Heart right ventricle (tissue), 16 donors: ENCODE measurements around the gene CLEC16A. TPM values are rescaled to one million over a fixed set of nuclear protein-coding genes. Genes with fewer than 3 reads are reported as not detected.

ENCODE experiments used
- ATAC-seq, 8 donors: fragments of 200-7000 bp; cut with Tn5 transposase; one replicate each; pipeline ENCODE4 v1.9.1; 2020; ENCODE audit warnings: mild to moderate bottlenecking in 8 of 8, moderate library complexity in 8 of 8, moderate number of reproducible peaks in 1 of 8
- DNase-seq, 2 donors: peaks; one replicate each; pipeline ENCODE4 v3.0.0-alpha.2; 2020
- H3K27ac ChIP-seq, 10 donors: fragments of 200-600 bp; sonication (generic) in 2 of 10; one replicate each; pipeline versions ENCODE4 v1.5.0 to v1.8.0; 2020 to 2022; ENCODE audit warnings: mild to moderate bottlenecking in 3 of 10
- H3K27me3 ChIP-seq, 7 donors: fragments of 200-600 bp; one replicate each; pipeline ENCODE4 v1.8.0; 2021 to 2022; ENCODE audit warnings: mild to moderate bottlenecking in 2 of 7
- H3K36me3 ChIP-seq, 9 donors: fragments of 200-600 bp; sonication (generic) in 1 of 9; one replicate each; pipeline versions ENCODE4 v1.5.0 to v1.8.0; 2020 to 2022; ENCODE audit warnings: mild to moderate bottlenecking in 2 of 9
- H3K4me1 ChIP-seq, 9 donors: fragments of 200-600 bp; sonication (generic) in 1 of 9; one replicate each; pipeline versions ENCODE4 v1.5.0 to v1.8.0; 2020 to 2022; ENCODE audit warnings: mild to moderate bottlenecking in 4 of 9
- H3K4me3 ChIP-seq, 10 donors: fragments of 200-600 bp; sonication (generic) in 2 of 10; one replicate each; pipeline versions ENCODE4 v1.5.0 to v1.8.0; 2020 to 2022; ENCODE audit warnings: mild to moderate bottlenecking in 7 of 10, moderate library complexity in 2 of 10
- H3K9me3 ChIP-seq, 11 donors: fragments of 200-600 bp in 10 of 11; sonication (generic) in 2 of 11; one replicate each; pipeline versions ENCODE4 v1.5.0 to v1.8.0; 2013 to 2022; ENCODE audit warnings: mild to moderate bottlenecking in 2 of 11, control low read depth in 1 of 11, moderate library complexity in 1 of 11
- WGBS, 2 donors: extraction: QIAGEN DNeasy Blood & Tissue Kit; methylation state at CpG; one replicate each; pipeline ENCODE4 v1.1.7; 2013; ENCODE audit warnings: inconsistent platforms in 1 of 2; 5-methylcytosine and 5-hydroxymethylcytosine counted together
- intact Hi-C, 10 donors: fragments of 100-400 bp; cut with DNase I; formaldehyde crosslinking; loops; one replicate each; pipeline versions ENCODE4 v1.11.1 to v1.14.2; 2022
- polyA plus RNA-seq, 2 donors: library from polyadenylated mRNA; stranded (reverse); fragments of 200-250 nt; gene quantifications; one replicate each; pipeline ENCODE4 v1.2.3, GENCODE V29; 2013
- total RNA-seq, 10 donors: library from RNA; stranded (reverse); fragmentation: NEBNext Ultra II Directional in 3 of 10; extraction: Animal tissue kit (Norgen Biotek cat#: 25700) in 3 of 10; gene quantifications; one replicate each; pipeline versions ENCODE4 v1.2.1 to v1.2.4, GENCODE V29; 2021 to 2023
- TF ChIP-seq, protein P1 (sequence below), 9 donors: fragments of 200-600 bp; sonication (generic) in 2 of 9; IDR thresholded peaks; one replicate each; pipeline versions ENCODE4 v1.5.0 to v1.8.0; 2021 to 2022; ENCODE audit warnings: antibody characterized with exemption in 9 of 9, mild to moderate bottlenecking in 5 of 9, moderate library complexity in 1 of 9
- donor health status: Arrhythmogenic right ventricular cardiomyopathy.
- donor health status: ischemic (EF 13 %, LVEDD 7.1; RV severe dilation, severe dysfunction).
- donor health status: healthy with polysubstance abuse.
- donor health status: DM: no; HTN: yes; CAD: no.
- donor health status: DM: no; HTN: no; CAD: no.
- donor health status: ischemic (EF 25% LVEDD 6.9; RV normal size, moderate dysfunction).
- donor health status: ischemic (EF 25% LVEDD 5.7; RV mildly dilated, moderate dysfunction).
- donor health status: healthy.
- donor health status: DM: yes; HTN: yes; CAD: no.
- donor health status: Ischemic cardiomyopathy.
- donor health status: ischemic (EF 35%, LVEDD 5.7; RV mildly dilated, moderate dysfunction).
- donor health status: nonischemic (EF 11% LVEDD 7.7; RV severe dilation, severe dysfunction).
- donor health status: DM: yes; HTN: yes; CAD: no.
- donor health status: PGD.
- donor health status: ischemic (EF 29% LVEDD 5.4; RV normal size, mild dysfunction).
- donor health status: nonischemic (EF 23%, LVEDD 6.1; RV moderate dilation, normal function).

The CLEC16A gene
- total and polyA plus RNA-seq, 12 donors = 12.1 to 30.8 (median 23.0) TPM

DNA sequence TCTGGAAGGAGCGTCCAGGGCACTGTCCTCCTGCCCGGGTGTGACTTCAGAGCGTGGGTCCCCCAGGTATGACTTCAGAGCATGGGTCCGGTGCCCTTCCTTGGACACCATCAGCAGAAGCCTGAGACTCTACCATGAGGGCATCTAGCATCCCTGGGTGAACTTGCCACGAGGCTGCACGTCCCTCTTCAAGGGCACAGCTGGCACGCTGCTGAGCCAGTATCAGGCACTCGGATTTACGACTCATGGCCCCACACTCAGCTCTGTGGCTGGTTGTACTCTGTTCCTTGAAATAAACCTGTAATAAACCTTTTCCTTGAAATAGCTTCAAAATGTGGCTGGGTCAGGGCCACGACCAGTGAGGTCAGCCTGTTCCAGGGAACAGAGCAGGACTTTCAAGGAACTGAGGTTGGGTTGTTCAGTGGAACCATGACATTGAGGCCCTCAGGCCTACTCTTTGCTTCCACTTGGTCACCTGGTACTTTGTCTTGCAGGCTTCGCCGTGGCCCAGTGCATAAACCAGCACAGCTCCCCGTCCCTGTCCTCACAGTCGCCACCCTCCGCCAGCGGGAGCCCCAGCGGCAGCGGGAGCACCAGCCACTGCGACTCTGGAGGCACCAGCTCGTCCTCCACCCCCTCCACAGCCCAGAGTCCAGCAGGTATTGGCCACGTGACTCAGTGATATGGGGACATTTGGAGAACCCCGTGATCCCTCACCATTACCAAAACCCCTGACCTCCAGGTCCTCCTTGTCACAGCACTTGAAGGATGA, 221.7 kb downstream of the CLEC16A start:
- DNase-seq = no peak
- 94 to 96% methylated on average over 22 of the region's 22 CpGs for WGBS, 2 donors
- H3K27me3 ChIP-seq = no peaks in the 10 kb centered on the region
- no peak overlapping the region for H3K27ac ChIP-seq
- no peak for ATAC-seq
- peaks cover 2 to 41% (median 26%) of the 10 kb centered on the region in 9 donors for H3K4me1 ChIP-seq
- no peaks in the 10 kb centered on the region for H3K9me3 ChIP-seq
- H3K4me3 ChIP-seq = no peak overlapping the region
- TF ChIP-seq, protein P1, sequence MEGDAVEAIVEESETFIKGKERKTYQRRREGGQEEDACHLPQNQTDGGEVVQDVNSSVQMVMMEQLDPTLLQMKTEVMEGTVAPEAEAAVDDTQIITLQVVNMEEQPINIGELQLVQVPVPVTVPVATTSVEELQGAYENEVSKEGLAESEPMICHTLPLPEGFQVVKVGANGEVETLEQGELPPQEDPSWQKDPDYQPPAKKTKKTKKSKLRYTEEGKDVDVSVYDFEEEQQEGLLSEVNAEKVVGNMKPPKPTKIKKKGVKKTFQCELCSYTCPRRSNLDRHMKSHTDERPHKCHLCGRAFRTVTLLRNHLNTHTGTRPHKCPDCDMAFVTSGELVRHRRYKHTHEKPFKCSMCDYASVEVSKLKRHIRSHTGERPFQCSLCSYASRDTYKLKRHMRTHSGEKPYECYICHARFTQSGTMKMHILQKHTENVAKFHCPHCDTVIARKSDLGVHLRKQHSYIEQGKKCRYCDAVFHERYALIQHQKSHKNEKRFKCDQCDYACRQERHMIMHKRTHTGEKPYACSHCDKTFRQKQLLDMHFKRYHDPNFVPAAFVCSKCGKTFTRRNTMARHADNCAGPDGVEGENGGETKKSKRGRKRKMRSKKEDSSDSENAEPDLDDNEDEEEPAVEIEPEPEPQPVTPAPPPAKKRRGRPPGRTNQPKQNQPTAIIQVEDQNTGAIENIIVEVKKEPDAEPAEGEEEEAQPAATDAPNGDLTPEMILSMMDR (IDR thresholded peaks at IDR 0.05) = no peak
- intact Hi-C loops = no loop called here
- H3K36me3 ChIP-seq = peaks cover 0 to 42% (median 7%) of the 10 kb centered on the region in 9 donors

DNA sequence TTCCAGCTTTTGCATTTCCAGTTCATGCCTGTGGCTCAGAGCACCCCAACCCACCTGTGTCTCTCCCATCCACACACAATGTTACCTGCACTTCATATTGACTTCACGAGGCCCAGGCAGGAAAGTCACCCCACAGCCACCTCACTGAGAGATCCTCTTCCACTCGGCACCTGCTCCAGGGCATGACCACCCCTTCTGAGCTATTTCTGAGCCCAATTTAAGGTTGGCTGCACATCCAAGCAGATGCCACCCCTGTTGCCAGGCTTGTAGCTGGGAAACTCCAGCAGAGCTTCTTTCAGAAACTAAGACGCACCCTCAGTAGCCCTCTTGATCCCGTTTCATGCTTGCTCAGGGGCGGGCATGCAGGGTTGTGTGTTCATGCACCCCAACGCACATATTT, 223.2 kb downstream of the CLEC16A start:
- no peak for ATAC-seq
- DNase-seq = no peak
- intact Hi-C loops = no loop called here
- Histone ChIP-seq H3K4me3 (no peak overlapping the region), H3K27me3 (no peaks in the 10 kb centered on the region), H3K27ac (no peak overlapping the region), H3K4me1 (peaks cover 0 to 26% (median 11%) of the 10 kb centered on the region in 9 donors), H3K9me3 (no peaks in the 10 kb centered on the region), H3K36me3 (peaks cover 0 to 42% (median 7%) of the 10 kb centered on the region in 9 donors)
- 94 to 99% methylated on average over 6 of the region's 6 CpGs for WGBS, 2 donors
- TF ChIP-seq, protein P1 (IDR thresholded peaks at IDR 0.05) = no peak

DNA sequence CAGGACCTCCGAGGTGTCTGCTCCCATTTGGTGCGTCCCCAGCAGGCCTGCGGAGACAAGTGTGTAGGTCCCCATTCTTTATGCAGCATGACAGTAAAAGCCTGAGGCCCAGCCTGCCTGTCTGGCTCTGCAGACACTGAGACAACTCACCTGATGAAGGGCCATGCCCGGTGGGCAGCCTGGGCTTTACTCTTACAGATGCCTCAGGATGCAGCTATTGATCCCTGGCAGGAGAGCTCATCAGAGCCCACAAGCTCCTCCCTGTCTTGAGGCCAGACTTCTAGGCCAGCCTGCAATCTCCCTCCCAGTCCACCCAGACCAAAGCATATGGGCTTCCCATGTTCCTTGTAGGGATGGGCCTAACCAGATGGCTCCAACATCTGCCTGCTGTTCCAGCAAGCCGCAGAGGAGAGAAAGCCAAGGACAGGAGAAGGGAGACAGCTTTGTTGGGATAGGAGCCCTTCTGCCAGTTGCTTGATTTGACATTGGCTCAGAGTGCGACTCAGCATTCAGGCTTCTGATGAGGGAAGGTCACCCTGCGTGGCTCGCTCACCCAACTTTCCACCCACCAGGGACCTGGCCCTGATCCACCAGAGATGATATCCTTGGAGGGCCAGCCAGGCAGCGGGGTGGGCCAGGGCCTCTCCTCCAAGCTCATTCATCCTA, 224.2 kb downstream of the CLEC16A start:
- TF ChIP-seq, protein P1 (IDR thresholded peaks at IDR 0.05) = no peak
- 72 to 77% methylated on average over 9 of the region's 9 CpGs for WGBS, 2 donors
- intact Hi-C loops = no loop called here
- Histone ChIP-seq H3K4me1 (peaks cover 0 to 17% (median 10%) of the 10 kb centered on the region in 9 donors), H3K9me3 (no peaks in the 10 kb centered on the region), H3K4me3 (no peak overlapping the region), H3K27ac (peak overlapping the region in 6 of 10 donors; percentile 12 to 51 (median 30)), H3K27me3 (no peaks in the 10 kb centered on the region), H3K36me3 (peaks cover 0 to 48% (median 7%) of the 10 kb centered on the region in 9 donors)
- peak; percentile 30 to 63 (median 50) for ATAC-seq
- DNase-seq = peak; percentile 34 to 37

DNA sequence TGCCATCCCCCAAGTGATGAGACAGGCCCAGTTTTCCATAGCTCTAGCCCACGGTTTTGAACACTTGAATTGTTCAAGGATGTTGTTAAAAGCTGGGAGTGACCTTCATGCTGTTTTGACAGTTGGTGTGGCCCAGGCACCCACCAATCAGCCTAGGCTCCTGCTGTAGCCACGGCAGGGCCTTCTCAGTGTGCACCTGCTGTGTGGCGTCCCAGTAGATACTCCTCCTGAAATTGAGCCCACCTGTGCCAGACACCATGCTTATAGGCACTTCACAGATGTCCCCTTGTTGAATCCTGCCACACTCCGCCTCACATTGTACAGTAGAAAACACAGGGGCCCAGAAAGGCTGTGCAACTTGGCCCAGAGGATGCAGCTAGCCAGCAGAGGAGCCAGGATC, 225.3 kb downstream of the CLEC16A start:
- H3K27me3 ChIP-seq = no peaks in the 10 kb centered on the region
- no peaks in the 10 kb centered on the region for H3K9me3 ChIP-seq
- 92 to 93% methylated on average over 4 of the region's 4 CpGs for WGBS, 2 donors
- H3K4me3 ChIP-seq = no peak overlapping the region
- TF ChIP-seq, protein P1 (IDR thresholded peaks at IDR 0.05) = no peak
- no peak overlapping the region for H3K27ac ChIP-seq
- intact Hi-C loops = loop anchor here in 1 of 10 donors (10.0 kb wide), 1 partner anchor 65 kb away; no protein-coding TSS in a partner anchor
- DNase-seq (no peak), ATAC-seq (no peak)
- H3K36me3 ChIP-seq = peaks cover 0 to 57% (median 7%) of the 10 kb centered on the region in 9 donors
- peaks cover 0 to 13% (median 10%) of the 10 kb centered on the region in 9 donors for H3K4me1 ChIP-seq
